Measurements from ENCODE around the gene HSP90B1.

DNA sequence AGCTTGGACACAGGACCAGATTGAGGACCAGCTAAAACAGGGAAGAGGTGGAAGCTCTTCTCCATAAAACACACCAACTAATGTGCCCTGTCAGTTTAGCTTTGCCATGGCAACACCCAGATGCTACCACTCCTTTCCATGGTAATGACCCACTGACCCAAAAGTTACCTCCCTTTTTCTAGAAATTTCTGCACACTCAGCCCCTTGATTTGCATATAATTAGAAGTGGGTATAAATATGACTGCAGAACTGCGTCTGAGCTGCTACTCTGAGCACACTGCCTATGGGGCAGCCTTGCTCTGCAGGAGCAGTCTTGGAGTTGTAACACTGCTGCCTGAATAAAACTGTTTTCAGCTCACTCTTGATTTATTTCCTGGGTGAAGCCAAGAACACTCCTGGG is 32.3 kb downstream of the HSP90B1 start:
- TF ChIP-seq, protein P1, sequence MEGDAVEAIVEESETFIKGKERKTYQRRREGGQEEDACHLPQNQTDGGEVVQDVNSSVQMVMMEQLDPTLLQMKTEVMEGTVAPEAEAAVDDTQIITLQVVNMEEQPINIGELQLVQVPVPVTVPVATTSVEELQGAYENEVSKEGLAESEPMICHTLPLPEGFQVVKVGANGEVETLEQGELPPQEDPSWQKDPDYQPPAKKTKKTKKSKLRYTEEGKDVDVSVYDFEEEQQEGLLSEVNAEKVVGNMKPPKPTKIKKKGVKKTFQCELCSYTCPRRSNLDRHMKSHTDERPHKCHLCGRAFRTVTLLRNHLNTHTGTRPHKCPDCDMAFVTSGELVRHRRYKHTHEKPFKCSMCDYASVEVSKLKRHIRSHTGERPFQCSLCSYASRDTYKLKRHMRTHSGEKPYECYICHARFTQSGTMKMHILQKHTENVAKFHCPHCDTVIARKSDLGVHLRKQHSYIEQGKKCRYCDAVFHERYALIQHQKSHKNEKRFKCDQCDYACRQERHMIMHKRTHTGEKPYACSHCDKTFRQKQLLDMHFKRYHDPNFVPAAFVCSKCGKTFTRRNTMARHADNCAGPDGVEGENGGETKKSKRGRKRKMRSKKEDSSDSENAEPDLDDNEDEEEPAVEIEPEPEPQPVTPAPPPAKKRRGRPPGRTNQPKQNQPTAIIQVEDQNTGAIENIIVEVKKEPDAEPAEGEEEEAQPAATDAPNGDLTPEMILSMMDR (IDR thresholded peaks at IDR 0.05) = no peak
- no peak for TF ChIP-seq POLR2A (IDR thresholded peaks at IDR 0.05; ENCODE audit: low read depth)
